ENCODE results near the gene AIFM2. TPM values are rescaled to one million over a fixed set of nuclear protein-coding genes. Genes with fewer than 3 reads are reported as not detected.
A peak's percentile ranks its signal among the peaks of the same experiment; 100 is the strongest.
"Not testable (repeated sequence)": the region's sequence is repeated elsewhere in the genome, so short reads cannot be mapped to it uniquely, and the experiment has no call there.

Gene AIFM2
- total RNA-seq, 1 donor from 2014 or later: 6.7 TPM

GRCh38 chr10:70145666-70146488 is 13.3 kb upstream of the AIFM2 start:
- no peak for DNase-seq (ENCODE audit: low read depth)

- no peak for DNase-seq (ENCODE audit: low read depth)
These were observed 12.6 kb upstream of the AIFM2 start for GRCh38 chr10:70145166-70145665.

GRCh38 chr10:70144372-70145110 is 11.9 kb upstream of the AIFM2 start:
- DNase-seq (ENCODE audit: low read depth): no peak

- DNase-seq (ENCODE audit: low read depth): no peak
These were observed 9.9 kb upstream of the AIFM2 start for GRCh38 chr10:70142555-70142954.

- no peak for DNase-seq (ENCODE audit: low read depth)
These were observed 7.7 kb upstream of the AIFM2 start for GRCh38 chr10:70140297-70140696.

GRCh38 chr10:70139997-70140250 is 7.3 kb upstream of the AIFM2 start:
- DNase-seq (ENCODE audit: low read depth): no peak

GRCh38 chr10:70139151-70139996 is 6.7 kb upstream of the AIFM2 start:
- DNase-seq (ENCODE audit: low read depth): no peak

- DNase-seq (ENCODE audit: low read depth): no peak
These were observed 5.6 kb upstream of the AIFM2 start for GRCh38 chr10:70137927-70138883.

- DNase-seq (ENCODE audit: low read depth): no peak
These were observed 4.5 kb upstream of the AIFM2 start for GRCh38 chr10:70137135-70137534.

GRCh38 chr10:70135684-70136083 is 3.1 kb upstream of the AIFM2 start:
- no peak for DNase-seq (ENCODE audit: low read depth)

GRCh38 chr10:70135046-70135445 is 2.4 kb upstream of the AIFM2 start:
- DNase-seq (ENCODE audit: low read depth): no peak

- no peak for DNase-seq (ENCODE audit: low read depth)
These were observed 1.1 kb downstream of the AIFM2 start for GRCh38 chr10:70131560-70131937.

GRCh38 chr10:70130878-70131559 is 1.6 kb downstream of the AIFM2 start:
- DNase-seq (ENCODE audit: low read depth): peak; percentile 79

- no peak for DNase-seq (ENCODE audit: low read depth)
These were observed 5.8 kb downstream of the AIFM2 start for GRCh38 chr10:70126700-70127395.

- DNase-seq (ENCODE audit: low read depth): no peak
These were observed 6.6 kb downstream of the AIFM2 start for GRCh38 chr10:70125918-70126552.

GRCh38 chr10:70124918-70125317 is 7.7 kb downstream of the AIFM2 start:
- no peak for DNase-seq (ENCODE audit: low read depth)

- DNase-seq (ENCODE audit: low read depth): no peak
These were observed 8.2 kb downstream of the AIFM2 start for GRCh38 chr10:70124415-70124814.

- no peak for DNase-seq (ENCODE audit: low read depth)
These were observed 8.8 kb downstream of the AIFM2 start for GRCh38 chr10:70123817-70124216.

- DNase-seq (ENCODE audit: low read depth): not testable (repeated sequence)
These were observed 9.5 kb downstream of the AIFM2 start for GRCh38 chr10:70123166-70123565.

All from renal cortical epithelial cell (primary cell).